Stomach (tissue), 9 donors: ENCODE measurements around the gene SMPD1. TPM values are rescaled to one million over a fixed set of nuclear protein-coding genes. Genes with fewer than 3 reads are reported as not detected.

Source experiments
- DNase-seq, 2 donors: peaks; one replicate each; pipeline versions ENCODE4 v3.0.0 to v3.0.0-alpha.2; 2013 to 2019
- H3K27ac ChIP-seq, 5 donors: fragments of 200-600 bp in 4 of 5; sonication (generic) in 4 of 5; one replicate each; pipeline ENCODE4 v1.5.1; 2013 to 2019; ENCODE audit warnings: mild to moderate bottlenecking in 1 of 5, moderate library complexity in 1 of 5
- H3K27me3 ChIP-seq, 3 donors: fragments of 200-600 bp; sonication (generic); one replicate each; pipeline ENCODE4 v1.5.1; 2017 to 2019; ENCODE audit warnings: mixed run types in 1 of 3
- H3K36me3 ChIP-seq, 4 donors: fragments of 200-600 bp; sonication (generic); 1 replicate in 3 of 4; 2 replicates in 1 of 4; pipeline ENCODE4 v1.5.1; 2016 to 2019
- H3K4me1 ChIP-seq, 4 donors: fragments of 200-600 bp; sonication (generic); one replicate each; pipeline ENCODE4 v1.5.1; 2016 to 2019
- H3K4me3 ChIP-seq, 4 donors: fragments of 200-600 bp; sonication (generic) in 3 of 4; one replicate each; pipeline ENCODE4 v1.5.1; 2016 to 2019; ENCODE audit warnings: mild to moderate bottlenecking in 1 of 4
- H3K9me3 ChIP-seq, 4 donors: fragments of 200-600 bp; sonication (generic); one replicate each; pipeline ENCODE4 v1.5.1; 2016 to 2019
- CTCF ChIP-seq, 7 experiments: fragments of 450-650 bp in 4 of 7; fragments of 200-600 bp in 3 of 7; sonication (generic) in 3 of 7; IDR thresholded peaks; one replicate each; pipeline ENCODE4 v1.5.1; 2016 to 2019; ENCODE audit warnings: antibody characterized with exemption in 7 of 7, control low read depth in 2 of 7, mild to moderate bottlenecking in 1 of 7
- EP300 ChIP-seq: sonication (generic); formaldehyde crosslinking; IDR thresholded peaks from one replicate; pipeline ENCODE4 v1.6.1; 2017; ENCODE audit warnings: antibody characterized with exemption
- POLR2A ChIP-seq, 4 donors: fragments of 450-650 bp; IDR thresholded peaks; one replicate each; pipeline ENCODE4 v1.6.1; 2016; ENCODE audit warnings: antibody characterized with exemption in 4 of 4, control low read depth in 2 of 4, mild to moderate bottlenecking in 1 of 4, moderate library complexity in 1 of 4
- POLR2AphosphoS5 ChIP-seq, 3 donors: sonication (generic); formaldehyde crosslinking; IDR thresholded peaks; one replicate each; pipeline ENCODE4 v1.6.1; 2016; ENCODE audit warnings: antibody characterized with exemption in 3 of 3
- WGBS, 5 donors: extraction: QIAGEN DNeasy Blood & Tissue Kit in 3 of 5; methylation state at CpG; one replicate each; pipeline versions ENCODE4 v1.1.5 to v1.1.7; 2013 to 2018; 5-methylcytosine and 5-hydroxymethylcytosine counted together
- intact Hi-C: fragments of 100-400 bp; cut with DNase I; formaldehyde crosslinking; loops from one replicate; pipeline ENCODE4 v1.15.1; 2023; ENCODE audit warnings: low total_unique reads
- polyA plus RNA-seq, 3 donors: library from polyadenylated mRNA; stranded (reverse); fragments of 200-250 nt; gene quantifications; one replicate each; pipeline ENCODE4 v1.2.3, GENCODE V29; 2013
- total RNA-seq, 5 donors: library from RNA; depleted of rRNA; stranded (reverse); fragments of >200 nt; gene quantifications; one replicate each; pipeline versions ENCODE4 v1.1.0 to v1.2.3, GENCODE V29; 2014 to 2016
- donor health status: healthy with polysubstance abuse.
- donor health status: Bipolar disorder and iron deficiency.
- donor health status: healthy.

SMPD1 gene
- total and polyA plus RNA-seq, 8 donors = 7.6 to 66.9 (median 18.5) TPM

- peak overlapping the region; percentile 75 to 95 (median 88) for H3K27ac ChIP-seq
- peak overlapping the region; percentile 69 to 98 (median 93) for H3K4me3 ChIP-seq
- intact Hi-C loops = no loop called here
- H3K27me3 ChIP-seq = peaks cover 0 to 4% (median 0%) of the 10 kb centered on the region in 3 donors
- DNase-seq = peak in 1 of 2 donors; percentile 15
- H3K9me3 ChIP-seq = no peaks in the 10 kb centered on the region
- no peak for TF ChIP-seq EP300
- no peak for TF ChIP-seq POLR2A (IDR thresholded peaks at IDR 0.05)
- TF ChIP-seq CTCF (IDR thresholded peaks at IDR 0.05) = no peak
- TF ChIP-seq POLR2AphosphoS5 (IDR thresholded peaks at IDR 0.05) = no peak
- peaks cover 6 to 57% (median 18%) of the 10 kb centered on the region in 4 donors for H3K4me1 ChIP-seq
- 28 to 36% (median 32%) methylated on average over 7 of the region's 7 CpGs for WGBS, 5 donors
- H3K36me3 ChIP-seq = no peaks in the 10 kb centered on the region
Measured at GRCh38 chr11:6417907-6418556, 27.8 kb downstream of the SMPD1 start.

- Histone ChIP-seq H3K4me3 (peak overlapping the region; percentile 69 to 98 (median 93)), H3K9me3 (no peaks in the 10 kb centered on the region), H3K4me1 (peaks cover 6 to 57% (median 18%) of the 10 kb centered on the region in 4 donors), H3K27me3 (peaks cover 0 to 4% (median 0%) of the 10 kb centered on the region in 3 donors), H3K36me3 (no peaks in the 10 kb centered on the region), H3K27ac (peak overlapping the region; percentile 75 to 95 (median 88))
- TF ChIP-seq POLR2A (IDR thresholded peaks at IDR 0.05) (no peak), CTCF (IDR thresholded peaks at IDR 0.05) (no peak)
- peak in 1 of 2 donors; percentile 67 for DNase-seq
- intact Hi-C loops = no loop called here
- 0 to 2% (median 2%) methylated on average over 6 to 38 of the region's 38 CpGs for WGBS, 5 donors
Measured at GRCh38 chr11:6418557-6419008, 28.3 kb downstream of the SMPD1 start.

- no peaks in the 10 kb centered on the region for H3K9me3 ChIP-seq
- H3K27ac ChIP-seq = peak within 1 kb of the TSS; percentile 75 to 95 (median 88)
- H3K4me3 ChIP-seq = peak within 1 kb of the TSS; percentile 69 to 98 (median 93)
- peaks cover 6 to 53% (median 18%) of the 10 kb centered on the region in 4 donors for H3K4me1 ChIP-seq
- DNase-seq = peak; percentile 67 to 89
- WGBS, 5 donors = 0 to 1% (median 0%) methylated on average over 18 to 75 of the region's 75 CpGs
- no peaks in the 10 kb centered on the region for H3K36me3 ChIP-seq
- H3K27me3 ChIP-seq = peaks cover 0 to 4% (median 0%) of the 10 kb centered on the region in 3 donors
- intact Hi-C loops = no loop called here
- TF ChIP-seq POLR2AphosphoS5 (IDR thresholded peaks at IDR 0.05) = no peak
- peak in 1 of 7 experiments; percentile 6 for TF ChIP-seq CTCF (IDR thresholded peaks at IDR 0.05)
- TF ChIP-seq EP300 = no peak
- no peak for TF ChIP-seq POLR2A (IDR thresholded peaks at IDR 0.05)
Measured at GRCh38 chr11:6419009-6419631, 28.8 kb downstream of the SMPD1 start, which contains the start of gene APBB1. Gene APBB1 (minus strand): TSS chr11:6419094. CDS start chr11:6411347, 7,747 bp downstream.

- no peak for TF ChIP-seq CTCF (IDR thresholded peaks at IDR 0.05)
- no peak for TF ChIP-seq EP300
- no peak for TF ChIP-seq POLR2AphosphoS5 (IDR thresholded peaks at IDR 0.05)
- TF ChIP-seq POLR2A (IDR thresholded peaks at IDR 0.05) = no peak
- no peak for DNase-seq
- Histone ChIP-seq H3K4me1 (peaks cover 6 to 38% (median 16%) of the 10 kb centered on the region in 4 donors), H3K36me3 (no peaks in the 10 kb centered on the region), H3K27ac (no peak overlapping the region), H3K4me3 (no peak overlapping the region), H3K27me3 (peaks cover 0 to 4% (median 0%) of the 10 kb centered on the region in 3 donors), H3K9me3 (no peaks in the 10 kb centered on the region)
- intact Hi-C loops = no loop called here
- 93 to 97% (median 94%) methylated on average over 3 of the region's 3 CpGs for WGBS, 5 donors
Measured at GRCh38 chr11:6420677-6421076, 30.4 kb downstream of the SMPD1 start.
